Inflammatory macrophage treated with lipopolysaccharide for 4 hours (primary cell): ENCODE data around the gene MTCL3.
A peak's percentile ranks its signal among the peaks of the same experiment; 100 is the strongest.

ENCODE experiments used
- DNase-seq: peaks from one replicate; pipeline ENCODE4 v3.0.0-alpha.2; 2020

MTCL3 gene

DNA sequence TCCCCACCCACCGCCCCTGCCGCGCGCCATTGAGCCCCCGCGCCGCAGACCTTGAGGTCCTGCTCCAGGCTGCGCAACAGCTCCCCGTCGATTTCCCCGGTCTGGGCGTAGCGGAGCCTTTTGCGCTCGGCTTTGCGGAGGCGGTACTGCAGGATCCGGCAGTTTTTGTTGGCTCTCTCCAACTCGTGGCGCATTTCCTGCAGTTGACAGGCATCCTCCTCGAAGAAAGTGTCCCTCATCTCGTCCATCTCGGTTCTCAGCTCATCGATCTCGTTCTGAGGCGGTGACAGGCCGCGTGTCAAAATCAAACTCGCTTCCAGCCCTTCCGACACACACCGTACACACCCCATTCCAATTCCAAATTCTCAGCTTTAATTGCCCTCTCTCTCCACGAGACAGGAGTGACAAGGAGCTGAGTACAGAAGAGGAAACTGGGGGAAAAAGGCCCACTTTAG, 4.3 kb downstream of the MTCL3 start:
- DNase-seq: peak; percentile 32

- DNase-seq: peak; percentile 12
These were observed 4.9 kb downstream of the MTCL3 start for GRCh38 chr6:127514179-127514772.

DNA sequence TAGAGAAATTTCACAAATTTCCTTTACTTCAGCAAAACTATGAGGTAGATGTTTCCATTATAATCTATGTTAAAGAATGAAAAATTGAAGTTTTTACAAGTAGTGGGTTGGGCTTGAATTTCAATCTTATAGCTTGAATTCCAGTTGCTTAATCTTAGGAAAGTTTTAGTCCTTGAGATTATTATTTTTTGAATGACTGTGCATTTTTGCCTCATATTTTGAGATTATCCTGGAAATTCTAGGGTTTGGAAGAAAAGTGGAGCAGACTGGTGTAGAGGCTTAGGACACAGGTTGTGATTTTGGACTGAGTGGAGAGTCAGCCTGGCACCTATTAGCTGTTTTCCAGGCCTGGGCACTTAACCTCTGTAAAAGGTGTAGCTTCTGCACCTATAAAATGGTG, 5.7 kb downstream of the MTCL3 start:
- no peak for DNase-seq

- DNase-seq: no peak
These were observed 8.3 kb downstream of the MTCL3 start for GRCh38 chr6:127510876-127511275.

- no peak for DNase-seq
These were observed 12.2 kb downstream of the MTCL3 start for GRCh38 chr6:127506894-127507293.

- DNase-seq: no peak
These were observed 16.1 kb downstream of the MTCL3 start for GRCh38 chr6:127503022-127503421.

- no peak for DNase-seq
These were observed 21.7 kb downstream of the MTCL3 start for GRCh38 chr6:127497410-127497809.

- DNase-seq: no peak
These were observed 22.7 kb downstream of the MTCL3 start for GRCh38 chr6:127496471-127496870.

GRCh38 chr6:127494240-127494767, 24.8 kb downstream of the MTCL3 start:
- no peak for DNase-seq

DNA sequence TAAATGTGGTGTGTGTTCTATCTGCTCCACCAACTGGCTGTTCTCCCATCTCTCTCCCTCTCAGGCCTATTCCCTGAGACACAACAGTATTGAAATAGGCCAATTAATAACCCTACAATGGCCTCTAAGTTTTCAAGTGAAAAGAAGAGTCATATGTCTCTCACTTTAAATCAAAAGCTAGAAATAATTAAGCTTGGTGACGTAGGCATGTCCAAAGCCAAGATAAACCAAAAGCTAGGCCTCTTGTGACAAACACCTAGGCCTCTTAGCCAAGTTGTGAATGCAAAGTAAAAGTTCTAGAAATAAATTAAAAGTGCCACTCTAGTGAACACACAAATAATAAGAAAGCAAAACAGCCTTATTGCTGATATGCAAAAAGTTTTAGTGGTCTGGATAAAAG, 29.9 kb downstream of the MTCL3 start:
- DNase-seq: no peak

GRCh38 chr6:127486934-127487333, 32.2 kb downstream of the MTCL3 start:
- DNase-seq: no peak

DNA sequence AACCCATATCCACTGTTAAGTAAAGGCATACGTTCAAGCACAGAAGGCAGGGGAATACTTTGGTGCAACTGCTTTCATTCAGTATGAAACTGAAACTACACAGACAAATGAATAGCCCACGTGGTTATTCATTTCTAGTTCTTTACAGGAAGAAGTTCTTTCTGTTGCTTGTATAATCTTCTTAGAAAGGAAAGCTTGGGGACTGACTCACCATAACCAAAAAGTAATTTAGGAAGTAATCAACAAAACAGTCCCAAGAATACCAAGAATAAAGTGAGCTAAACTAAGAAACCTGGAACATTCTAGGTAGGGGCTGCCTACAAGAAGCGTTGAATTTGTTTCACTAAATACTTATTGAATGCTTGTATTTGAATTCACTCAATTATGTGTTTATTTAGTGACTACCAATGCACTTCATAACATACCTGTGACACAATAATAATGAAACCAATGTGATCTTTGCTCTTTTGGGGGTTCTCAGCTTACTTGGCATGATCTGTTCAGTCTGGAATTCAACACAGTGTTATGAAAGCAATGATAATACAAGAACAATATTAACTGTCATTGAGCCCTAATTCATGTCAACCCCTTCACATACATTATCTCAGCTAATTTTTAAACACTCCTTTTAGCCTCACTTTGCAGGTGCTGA, 34.8 kb downstream of the MTCL3 start:
- peak; percentile 86 for DNase-seq

DNA sequence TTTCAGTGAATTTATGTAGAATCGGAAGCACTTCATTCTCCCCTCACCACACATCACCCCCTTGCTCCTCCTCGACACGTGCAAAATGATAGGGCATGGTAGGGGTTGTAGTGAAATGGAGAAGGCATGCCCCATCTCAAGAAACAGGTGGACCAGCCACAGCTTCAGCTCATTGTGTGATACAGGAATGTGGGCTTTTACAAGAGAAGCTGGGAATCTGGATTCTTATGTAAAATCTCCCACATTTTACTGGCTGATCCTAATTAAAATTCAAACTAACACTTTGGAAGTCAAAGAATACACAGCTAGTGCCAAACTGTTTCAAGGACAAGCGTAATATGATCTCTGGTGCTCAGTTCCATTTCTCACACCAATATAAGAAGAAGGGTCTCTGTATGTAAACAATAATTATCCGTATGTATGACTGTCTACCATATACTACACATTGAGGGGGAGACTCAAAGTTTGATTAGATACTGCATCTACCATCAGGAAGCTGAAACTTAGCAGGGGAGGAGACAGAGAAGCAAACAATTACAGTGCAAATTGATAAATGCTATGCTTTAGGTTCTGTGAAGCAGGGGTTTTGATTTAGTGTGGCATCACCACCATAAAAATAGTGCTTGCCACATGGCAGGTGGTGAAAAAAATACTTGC, 35.6 kb downstream of the MTCL3 start:
- no peak for DNase-seq

DNA sequence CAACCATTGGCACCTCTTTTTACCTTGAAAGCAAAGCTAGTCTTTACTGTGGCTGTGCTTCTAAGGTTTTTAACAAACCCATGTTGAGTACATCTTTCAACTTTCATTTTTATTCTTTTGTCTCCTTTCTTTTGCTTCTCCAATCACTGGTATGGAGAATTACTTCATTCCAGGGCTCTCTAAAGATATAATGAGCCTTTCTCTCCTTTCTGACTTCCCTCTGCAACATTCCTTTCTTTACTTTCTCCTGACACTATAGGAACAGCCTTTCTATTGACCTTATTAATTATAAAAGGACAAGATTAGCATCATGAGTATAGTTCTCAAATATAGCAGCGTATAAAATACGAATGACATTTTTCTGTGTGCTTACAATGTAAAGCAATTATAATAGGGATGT, 36.8 kb downstream of the MTCL3 start:
- no peak for DNase-seq

DNA sequence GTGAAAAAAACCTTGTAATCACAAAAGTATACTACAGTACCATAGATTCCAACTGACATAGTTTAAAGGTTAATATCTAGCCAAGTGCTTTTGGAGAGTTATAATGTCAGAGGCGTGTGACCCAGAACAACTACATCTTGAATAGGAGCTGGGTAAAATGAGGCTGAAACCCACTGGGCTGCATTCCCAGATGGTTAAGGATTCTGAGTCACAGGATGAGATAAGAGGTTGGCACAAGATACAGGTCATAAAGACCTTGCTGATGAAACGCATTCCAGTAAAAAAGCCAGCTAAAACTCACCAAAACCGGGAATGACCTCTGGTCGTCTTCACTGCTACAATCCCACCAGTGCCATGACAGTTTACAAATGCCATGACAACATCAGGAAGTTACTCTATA, 37.5 kb downstream of the MTCL3 start:
- DNase-seq: no peak

GRCh38 chr6:127481111-127481510, 38.0 kb downstream of the MTCL3 start:
- DNase-seq: no peak

- DNase-seq: no peak
These were observed 41.5 kb downstream of the MTCL3 start for GRCh38 chr6:127477658-127478057.

- no peak for DNase-seq
These were observed 43.3 kb downstream of the MTCL3 start for GRCh38 chr6:127475823-127476176.

DNA sequence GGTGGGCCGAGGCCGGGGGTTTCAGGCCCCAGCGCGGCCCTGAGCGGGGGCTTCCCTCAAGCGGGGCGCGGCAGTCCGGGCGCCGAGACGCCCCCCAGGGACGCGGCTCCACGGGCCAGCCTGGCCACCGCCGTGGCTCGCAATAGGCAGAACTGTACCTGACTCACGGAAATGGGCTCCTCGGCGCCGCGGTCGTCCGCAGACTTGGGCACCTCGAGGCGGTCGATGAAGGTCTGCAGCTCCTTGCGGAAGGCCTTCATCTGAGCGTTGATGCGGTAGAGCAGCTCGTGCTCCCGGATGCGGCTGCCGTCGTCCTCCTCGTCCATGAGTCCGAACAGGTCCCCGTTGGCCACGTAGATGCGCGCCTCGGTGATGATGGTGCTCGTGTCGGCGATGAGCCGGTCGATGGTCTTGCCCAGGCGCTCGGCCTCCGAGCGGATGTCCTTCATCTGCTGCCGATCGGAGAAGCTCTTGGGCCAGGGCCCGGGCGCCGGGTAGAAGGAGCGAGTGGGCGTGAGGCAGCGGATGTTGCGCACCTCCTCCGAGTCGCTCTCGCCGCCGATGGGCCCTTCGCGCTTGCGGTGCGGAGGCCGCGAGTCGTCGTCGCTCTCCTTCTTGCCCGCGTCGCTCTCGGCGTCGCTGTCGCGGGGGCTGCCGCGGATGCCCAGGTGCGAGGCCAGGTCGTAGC, 43.9 kb downstream of the MTCL3 start:
- DNase-seq: no peak

GRCh38 chr6:127471379-127472255, 47.5 kb downstream of the MTCL3 start:
- DNase-seq: no peak

GRCh38 chr6:127468936-127469335, 50.2 kb downstream of the MTCL3 start:
- no peak for DNase-seq

- DNase-seq: no peak
These were observed 52.7 kb downstream of the MTCL3 start for GRCh38 chr6:127466416-127466815.
